WTC11 (cell line): Measurements from ENCODE around the gene TMEM181. TPM values are rescaled to one million over a fixed set of nuclear protein-coding genes. Genes with fewer than 3 reads are reported as not detected.

Experiments used
- ATAC-seq: fragments of 200-7000 bp; cut with Tn5 transposase; 2 replicates; pipeline ENCODE4 v1.10.0; 2021; ENCODE audit warnings: mild to moderate bottlenecking, moderate library complexity
- CTCF ChIA-PET: fragments of 300-600 bp; sonication (Branson Sonifier 250); formaldehyde crosslinking; loops from one replicate; lab custom pipeline; 2021; ENCODE audit warnings: antibody characterized with exemption; lab: Charles Lee
- POLR2A ChIA-PET: fragments of 350-600 bp; sonication (Branson Sonifier 250); formaldehyde crosslinking; loops from one replicate; lab custom pipeline; 2021; ENCODE audit warnings: antibody characterized with exemption; lab: Charles Lee
- DNase-seq: peaks from one replicate; pipeline ENCODE4 v3.0.0; 2021; ENCODE audit warnings: low spot score
- H3K27ac Mint-ChIP-seq: 2 replicates; pipeline ENCODE4 v1.8.0; 2021; ENCODE audit warnings: mixed read lengths
- H3K27me3 Mint-ChIP-seq: 2 replicates; pipeline ENCODE4 v1.8.0; 2021; ENCODE audit warnings: low read depth, mild to moderate bottlenecking, moderate library complexity, mixed read lengths
- H3K36me3 Mint-ChIP-seq: 2 replicates; pipeline ENCODE4 v1.8.0; 2021; ENCODE audit warnings: mixed read lengths
- H3K4me1 Mint-ChIP-seq: 2 replicates; pipeline ENCODE4 v1.8.0; 2022; ENCODE audit warnings: mixed read lengths
- H3K4me3 Mint-ChIP-seq: 2 replicates; pipeline ENCODE4 v1.8.0; 2021; ENCODE audit warnings: mild to moderate bottlenecking, moderate library complexity, mixed read lengths
- H3K9me3 Mint-ChIP-seq: 2 replicates; pipeline ENCODE4 v1.8.0; 2021; ENCODE audit warnings: mixed read lengths
- ATF3 ChIP-seq: sonication (generic); formaldehyde crosslinking; conservative IDR thresholded peaks from 2 replicates; pipeline ENCODE4 v1.8.1; 2022; ENCODE audit warnings: mild to moderate bottlenecking, missing genetic modification reagents
- FOXP1 ChIP-seq: sonication (generic); formaldehyde crosslinking; IDR thresholded peaks from 2 replicates; pipeline ENCODE4 v1.8.0; 2022; ENCODE audit warnings: missing genetic modification reagents, mild to moderate bottlenecking, moderate library complexity, borderline replicate concordance
- IRF2 ChIP-seq: sonication (generic); formaldehyde crosslinking; IDR thresholded peaks from 2 replicates; pipeline ENCODE4 v1.8.0; 2022; ENCODE audit warnings: low read depth, missing genetic modification reagents, borderline replicate concordance
- MXD4 ChIP-seq: fragments of 250-450 bp; sonication (Bioruptor Pico); IDR thresholded peaks from 2 replicates; pipeline ENCODE4 v1.8.0; 2021; ENCODE audit warnings: mild to moderate bottlenecking, moderate library complexity, borderline replicate concordance
- NR3C1 ChIP-seq: sonication (generic); formaldehyde crosslinking; conservative IDR thresholded peaks from 2 replicates; pipeline ENCODE4 v1.8.1; 2023; ENCODE audit warnings: low read depth, mild to moderate bottlenecking, missing genetic modification reagents
- PRDM15 ChIP-seq: sonication (generic); formaldehyde crosslinking; IDR thresholded peaks from 2 replicates; pipeline ENCODE4 v1.8.0; 2022; ENCODE audit warnings: missing genetic modification reagents
- RORB ChIP-seq: fragments of 250-450 bp; sonication (Bioruptor Pico); IDR thresholded peaks from 2 replicates; pipeline ENCODE4 v1.9.0; 2021; ENCODE audit warnings: mild to moderate bottlenecking
- SOX15 ChIP-seq: fragments of 250-450 bp; sonication (Bioruptor Pico); IDR thresholded peaks from 2 replicates; pipeline ENCODE4 v1.9.0; 2021; ENCODE audit warnings: mild to moderate bottlenecking
- TEAD1 ChIP-seq: sonication (generic); formaldehyde crosslinking; IDR thresholded peaks from 2 replicates; pipeline ENCODE4 v1.8.0; 2022; ENCODE audit warnings: mild to moderate bottlenecking, missing genetic modification reagents
- TP53 ChIP-seq: sonication (generic); formaldehyde crosslinking; IDR thresholded peaks from 2 replicates; pipeline ENCODE4 v1.8.1; 2023; ENCODE audit warnings: mild to moderate bottlenecking, missing genetic modification reagents
- ZNF416 ChIP-seq: fragments of 250-450 bp; sonication (Bioruptor Pico); IDR thresholded peaks from 2 replicates; pipeline ENCODE4 v1.9.0; 2021; ENCODE audit warnings: mild to moderate bottlenecking, inconsistent platforms
- ZNF532 ChIP-seq: fragments of 250-450 bp; sonication (Bioruptor Pico); IDR thresholded peaks from 2 replicates; pipeline ENCODE4 v1.9.0; 2021; ENCODE audit warnings: mild to moderate bottlenecking, borderline replicate concordance
- ZNF671 ChIP-seq: fragments of 250-450 bp; sonication (Bioruptor Pico); IDR thresholded peaks from 2 replicates; pipeline ENCODE4 v1.8.0; 2021; ENCODE audit warnings: mild to moderate bottlenecking
- ZSCAN18 ChIP-seq: fragments of 250-450 bp; sonication (Bioruptor Pico); IDR thresholded peaks from 2 replicates; pipeline ENCODE4 v2.1.2; 2022; ENCODE audit warnings: mild to moderate bottlenecking, moderate library complexity
- total RNA-seq: library from RNA; stranded (reverse); gene quantifications from 3 replicates; pipeline ENCODE4 v1.2.3, GENCODE V29; 2021

TMEM181 gene
- total RNA-seq, 1 experiment from 2014 or later: 18.8 TPM

GRCh38 chr6:158645064-158646022 lies 85.5 kb downstream of the TMEM181 start (continued):
- TF ChIP-seq ZNF532 (no peak), SOX15 (no peak), ZNF416 (no peak)

GRCh38 chr6:158646023-158646910 lies 86.4 kb downstream of the TMEM181 start:
- Mint-ChIP-seq H3K27ac (no peak overlapping the region), H3K4me3 (peak overlapping the region; percentile 88), H3K36me3 (peaks cover 4% of the 10 kb centered on the region; the same call in 1 of the 2 replicates), H3K27me3 (peaks cover 15% of the 10 kb centered on the region), H3K9me3 (no peaks in the 10 kb centered on the region), H3K4me1 (peaks cover 25% of the 10 kb centered on the region)
- ChIA-PET POLR2A (no interaction called here), CTCF (interaction anchor here (1.1 to 4.8 kb wide), 4 partner anchors 13 to 488 kb away, joined by 3 to 36 read pairs (median 5); partner anchors contain the start of gene RSPH3)
- no peak for DNase-seq
- no peak for TF ChIP-seq ATF3 (CRISPR knock-in tag)
- TF ChIP-seq FOXP1 (CRISPR knock-in tag): no peak
- no peak for TF ChIP-seq RORB (CRISPR knock-in tag)
- no peak for TF ChIP-seq TEAD1
- TF ChIP-seq PRDM15 (CRISPR knock-in tag): no peak
- no peak for TF ChIP-seq TP53
- no peak for TF ChIP-seq MXD4 (CRISPR knock-in tag)
- no peak for TF ChIP-seq NR3C1 (CRISPR knock-in tag)
- no peak for TF ChIP-seq ZNF671 (CRISPR knock-in tag)
- TF ChIP-seq IRF2 (CRISPR knock-in tag): no peak
- no peak for TF ChIP-seq ZSCAN18 (CRISPR knock-in tag)
- no peak for ATAC-seq
